CD4-positive, alpha-beta T cell treated with Interleukin-17A for 1 hour (primary cell): ENCODE measurements around the gene TSHZ2.
"Not testable (repeated sequence)": the region's sequence is repeated elsewhere in the genome, so short reads cannot be mapped to it uniquely, and the experiment has no call there.

Source experiments
- DNase-seq: peaks from one replicate; pipeline ENCODE4 v3.0.0-alpha.2; 2020

Gene TSHZ2

DNA sequence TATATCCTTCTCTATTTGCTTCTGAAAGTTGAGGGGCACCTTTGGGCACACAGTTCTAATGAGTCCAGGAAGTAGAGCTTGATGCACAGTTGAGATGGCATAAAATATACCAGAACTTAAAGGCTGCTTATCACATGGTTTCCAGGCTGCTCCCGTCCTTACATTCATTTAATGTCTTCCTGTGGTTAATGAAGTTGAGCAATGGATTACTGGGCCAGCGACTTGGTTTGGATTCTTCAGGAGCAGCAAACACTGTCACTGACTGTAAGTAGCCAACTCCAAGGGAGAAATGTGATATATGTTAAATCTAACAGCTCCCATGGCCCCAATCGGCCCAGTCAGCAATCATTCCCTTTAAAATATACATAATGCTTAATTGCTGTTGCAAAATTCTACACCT lies 9.0 kb upstream of the TSHZ2 start:
- no peak for DNase-seq

DNA sequence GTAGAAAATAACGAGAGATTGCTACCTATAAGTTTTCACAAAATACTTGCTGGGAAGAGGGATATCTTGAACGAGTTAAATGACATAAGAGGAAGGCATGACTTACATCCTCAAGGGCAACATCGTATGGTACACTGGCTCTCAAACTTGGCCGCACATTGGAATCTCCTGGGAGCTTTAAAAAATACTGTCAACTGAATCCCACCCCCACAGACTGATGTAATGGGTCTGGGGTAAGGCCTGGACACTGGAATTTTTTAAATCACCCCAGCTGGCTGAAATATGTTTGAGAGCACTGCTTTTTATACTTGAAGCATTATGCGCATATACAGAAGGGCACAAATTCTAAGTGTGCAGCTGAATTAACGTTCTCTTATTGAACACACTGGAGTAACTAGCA lies 8.0 kb upstream of the TSHZ2 start:
- DNase-seq, result no peak

DNA sequence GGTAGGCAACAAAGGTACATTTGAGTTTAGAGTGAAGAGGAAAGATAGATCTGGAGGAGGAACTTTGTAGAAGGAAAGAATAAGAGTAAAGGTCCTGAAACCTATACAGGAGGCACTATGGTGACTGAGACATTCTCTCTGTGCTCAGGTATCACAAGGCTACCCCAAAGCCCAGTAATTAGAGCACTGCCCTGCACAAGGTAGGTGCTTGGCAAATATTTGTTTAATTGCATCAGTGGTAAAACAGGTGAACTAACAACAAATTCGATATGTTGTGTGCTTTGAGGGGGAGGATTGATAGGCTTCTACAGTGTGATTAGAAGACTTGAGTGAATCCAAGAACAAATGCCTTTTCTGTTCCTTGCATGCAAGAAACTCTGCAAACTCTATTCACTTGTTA lies 6.8 kb upstream of the TSHZ2 start:
- no peak for DNase-seq

DNA sequence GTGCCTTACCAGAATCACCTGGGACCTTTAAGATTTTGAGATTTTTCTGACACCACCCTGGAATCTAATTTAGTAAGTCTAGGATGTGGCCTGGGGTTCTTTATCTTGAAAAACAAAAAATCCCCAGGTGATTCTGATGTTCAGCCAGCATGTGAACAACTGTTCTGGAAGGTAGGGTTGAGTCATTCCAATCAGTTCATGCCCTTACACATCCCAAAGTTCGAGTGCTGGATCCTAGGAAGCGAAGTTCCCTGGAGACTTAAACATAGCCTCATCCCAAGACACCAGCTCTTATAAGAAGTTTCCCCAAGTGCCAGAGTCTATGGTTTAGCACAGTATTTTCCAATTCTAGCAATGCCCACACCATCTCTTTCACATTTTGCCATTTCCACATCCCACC lies 6.3 kb upstream of the TSHZ2 start:
- no peak for DNase-seq

DNA sequence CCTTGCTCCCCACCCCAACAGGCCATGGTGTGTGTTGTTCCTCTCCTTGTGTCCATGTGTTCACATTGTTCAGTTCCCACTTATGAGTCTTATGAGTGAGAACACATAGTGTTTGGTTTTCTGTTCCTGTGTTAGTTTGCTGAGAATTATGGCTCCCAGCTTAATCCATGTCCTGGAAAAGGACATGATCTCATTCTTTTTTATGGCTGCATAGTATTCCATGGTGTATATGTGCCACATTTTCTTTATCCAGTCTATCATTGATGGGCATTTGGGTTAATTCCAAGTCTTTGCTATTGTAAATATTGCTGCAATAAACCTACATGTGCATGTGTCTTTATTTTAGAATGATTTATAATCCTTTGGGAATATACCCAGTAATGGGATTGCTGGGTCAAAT lies 5.6 kb upstream of the TSHZ2 start:
- DNase-seq, result not testable (repeated sequence)

DNA sequence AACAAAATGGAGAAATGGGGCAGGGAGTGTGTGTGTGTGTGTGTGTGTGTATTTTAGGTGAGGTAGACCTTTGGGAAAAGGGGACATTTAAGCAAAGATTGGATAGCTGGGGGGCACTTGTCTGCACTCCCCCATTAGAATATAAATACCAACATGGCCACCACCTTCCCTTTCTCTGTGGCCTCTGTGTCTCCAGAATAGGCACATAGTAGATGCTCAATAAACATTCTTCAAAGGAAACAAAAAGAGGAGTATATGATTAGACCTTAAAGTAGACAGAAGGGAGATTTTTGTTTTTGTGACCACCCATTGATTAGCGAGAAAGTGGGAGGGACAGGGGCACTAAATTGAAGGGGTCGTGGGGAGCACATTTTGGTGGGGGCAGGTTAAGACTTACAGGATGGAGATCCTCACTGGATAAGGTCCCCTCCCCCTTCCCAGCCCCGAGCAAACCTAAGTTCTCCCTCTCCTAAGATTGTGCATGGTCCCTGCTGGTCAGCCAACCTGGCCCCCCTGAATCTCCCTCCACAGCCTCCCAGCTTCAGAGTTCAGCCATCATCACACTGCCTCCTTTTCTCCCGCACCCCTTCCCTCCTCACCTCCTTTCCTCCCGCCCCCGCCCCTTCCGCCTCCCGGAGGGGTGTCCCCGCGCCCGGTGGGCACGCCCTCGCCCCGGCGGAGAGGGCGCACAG lies 514 bp upstream of the TSHZ2 start:
- DNase-seq, result no peak

DNA sequence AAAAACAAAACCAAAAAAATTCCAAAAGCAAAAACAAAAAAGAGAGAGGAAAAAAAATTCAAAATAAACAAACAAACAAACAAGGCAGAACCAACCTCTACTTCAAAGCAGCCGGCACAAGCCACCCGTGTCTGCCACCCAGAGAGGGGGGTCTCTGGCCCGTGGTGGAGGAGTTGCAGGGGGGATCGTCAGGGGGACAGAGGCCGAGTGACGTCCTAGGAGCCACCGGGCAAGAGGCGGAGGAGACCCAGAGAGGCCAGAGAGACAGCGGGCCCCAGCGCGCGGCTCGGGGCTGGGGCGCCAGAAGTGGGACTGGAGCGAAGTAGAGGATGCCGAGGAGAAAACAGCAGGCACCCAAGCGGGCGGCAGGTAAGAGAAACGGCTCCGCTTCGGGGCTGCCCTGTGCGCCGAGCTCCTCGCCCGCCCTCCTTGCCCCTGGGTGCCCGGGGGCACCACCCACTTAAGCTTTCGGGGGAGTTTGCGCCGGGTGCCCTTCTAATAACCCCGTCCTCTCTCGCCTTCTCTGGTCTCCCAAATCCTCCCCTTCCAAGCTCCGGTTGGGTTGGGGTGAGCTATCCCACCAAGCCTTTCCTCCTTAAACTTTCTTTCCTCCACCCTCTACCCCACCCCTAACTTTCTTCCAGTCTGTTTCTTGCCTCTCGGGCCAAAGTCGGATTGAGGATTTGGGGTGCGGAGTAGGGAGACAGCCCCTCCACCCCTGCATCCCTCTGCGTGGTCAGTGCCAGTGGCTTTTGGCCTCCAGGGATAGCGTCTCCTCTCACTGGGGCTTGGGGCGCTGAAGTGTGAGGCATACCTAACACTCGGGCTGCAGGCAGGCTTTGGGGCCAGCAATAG lies 1.0 kb downstream of the TSHZ2 start:
- DNase-seq, result peak; percentile 34

DNA sequence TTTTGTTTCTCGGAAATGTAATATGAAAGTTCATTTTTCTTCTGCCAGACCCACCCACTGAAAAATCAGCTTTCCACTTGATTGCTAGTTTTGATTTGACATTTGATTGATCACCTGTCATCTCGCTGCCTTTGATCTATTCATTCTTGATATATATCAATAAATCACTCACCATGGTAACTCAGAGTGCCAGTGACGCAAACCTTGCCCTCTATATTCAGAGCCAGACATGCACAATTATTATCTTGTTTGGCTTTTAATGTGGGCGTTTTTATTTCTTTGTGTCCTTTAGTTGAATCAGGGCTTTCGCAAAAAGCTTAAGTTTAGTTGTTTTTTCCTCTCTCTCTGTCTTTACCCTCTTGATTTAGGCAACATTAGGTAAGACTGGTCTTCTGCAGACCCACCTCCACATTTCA lies 2.0 kb downstream of the TSHZ2 start:
- peak; percentile 78 for DNase-seq

DNA sequence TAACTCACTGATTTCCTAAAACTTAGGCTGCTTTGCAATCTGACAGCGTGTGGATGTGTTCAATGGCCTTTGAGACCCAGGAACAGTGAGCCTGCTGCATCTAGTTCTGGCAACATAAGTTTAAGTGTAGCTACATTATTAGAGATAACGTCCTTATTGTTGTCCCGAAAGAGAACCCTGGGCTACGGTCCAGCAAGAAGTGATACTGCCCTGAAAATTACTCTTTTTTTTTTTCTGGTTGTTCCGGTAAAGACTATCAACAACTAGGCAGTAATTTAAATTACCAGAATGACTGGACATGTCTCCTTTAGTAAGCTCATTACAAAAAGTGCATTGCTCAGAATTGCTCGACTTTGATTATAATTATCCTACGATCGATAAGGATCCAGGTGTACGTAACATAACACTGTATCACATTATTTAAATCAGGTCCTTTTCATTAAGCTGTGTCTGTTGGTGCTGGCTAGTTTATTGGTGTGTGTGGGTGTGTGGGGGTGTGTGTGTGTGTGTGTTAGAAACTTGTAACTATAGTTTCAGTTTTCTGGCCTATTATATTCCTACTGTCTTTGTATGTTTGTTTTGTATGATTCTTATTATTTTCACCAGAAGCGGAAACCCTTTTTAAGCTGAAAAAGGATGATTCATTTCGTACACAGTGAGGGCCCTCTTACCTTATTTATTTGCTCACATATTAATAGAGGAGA lies 3.0 kb downstream of the TSHZ2 start:
- DNase-seq, result peak; percentile 58

DNA sequence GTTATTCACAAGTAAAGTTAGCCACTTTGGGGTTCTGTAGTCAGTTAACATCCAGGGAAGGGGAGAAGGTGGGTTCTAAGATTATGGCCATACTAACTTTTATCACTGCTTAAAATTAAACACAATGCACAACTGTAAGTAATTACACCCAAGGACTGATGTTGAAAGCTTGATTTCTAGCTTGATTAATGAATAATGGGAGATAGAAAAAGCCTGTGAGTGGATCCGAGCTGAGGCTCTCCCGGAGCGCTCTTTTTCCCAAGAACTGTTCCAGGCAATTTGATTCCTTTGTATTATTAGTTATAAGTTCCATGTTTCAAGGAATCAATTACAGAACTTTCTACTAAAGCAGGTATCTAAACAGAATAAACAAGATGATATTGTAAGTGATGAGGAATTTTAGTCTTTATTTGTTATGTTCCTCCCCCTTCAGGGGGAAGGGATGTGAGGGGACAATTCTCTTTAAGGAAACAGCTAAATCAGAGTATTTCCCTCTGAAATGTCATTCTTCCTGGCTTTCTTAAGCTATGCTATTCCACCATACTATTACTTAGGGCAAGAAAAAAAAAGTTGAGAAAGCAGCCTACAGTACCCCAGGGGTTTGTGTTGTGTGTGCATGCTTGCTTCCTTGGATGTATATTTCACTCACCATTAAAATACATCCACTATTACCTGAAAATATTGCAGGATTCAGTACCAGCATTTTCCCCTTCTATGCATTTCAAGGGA lies 3.8 kb downstream of the TSHZ2 start:
- no peak for DNase-seq

DNA sequence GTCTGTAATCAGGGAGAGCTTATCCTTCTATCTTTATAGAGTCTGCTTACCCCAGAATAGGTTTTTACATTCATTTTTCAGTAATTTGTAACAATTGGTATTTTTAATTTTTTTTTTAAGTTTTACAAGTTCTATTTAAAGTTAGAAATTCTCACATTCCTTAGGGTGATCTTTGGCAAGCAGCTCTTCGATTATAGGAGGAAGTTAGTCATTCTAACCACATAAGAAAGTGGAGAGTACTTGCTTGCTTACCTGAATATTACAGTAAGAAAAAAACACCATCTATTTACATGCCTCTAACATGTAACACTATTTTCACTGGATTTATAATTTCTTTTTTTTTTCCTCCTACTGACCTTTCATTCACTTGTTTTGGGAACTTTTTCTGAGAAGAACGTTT lies 6.7 kb downstream of the TSHZ2 start:
- DNase-seq, result no peak

DNA sequence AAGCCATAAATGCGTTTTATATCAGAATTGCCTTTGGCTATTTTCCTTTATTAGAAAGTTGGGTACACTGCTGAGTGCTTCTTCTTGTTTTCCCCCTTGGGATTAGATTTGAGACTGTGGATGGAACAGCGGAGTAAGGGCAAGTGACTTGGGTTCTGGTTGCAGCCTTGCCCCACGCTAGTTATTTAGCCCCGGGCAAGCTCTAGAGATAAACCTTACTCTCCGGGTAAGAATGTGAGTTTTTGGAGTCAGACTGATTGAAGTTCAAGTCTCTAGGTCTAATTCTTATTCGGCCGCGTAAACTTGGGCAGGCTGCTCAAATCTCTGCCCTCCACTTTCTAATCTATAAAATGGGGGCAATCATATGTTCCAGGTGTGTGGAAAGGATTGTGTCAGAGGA lies 8.9 kb downstream of the TSHZ2 start:
- no peak for DNase-seq

DNA sequence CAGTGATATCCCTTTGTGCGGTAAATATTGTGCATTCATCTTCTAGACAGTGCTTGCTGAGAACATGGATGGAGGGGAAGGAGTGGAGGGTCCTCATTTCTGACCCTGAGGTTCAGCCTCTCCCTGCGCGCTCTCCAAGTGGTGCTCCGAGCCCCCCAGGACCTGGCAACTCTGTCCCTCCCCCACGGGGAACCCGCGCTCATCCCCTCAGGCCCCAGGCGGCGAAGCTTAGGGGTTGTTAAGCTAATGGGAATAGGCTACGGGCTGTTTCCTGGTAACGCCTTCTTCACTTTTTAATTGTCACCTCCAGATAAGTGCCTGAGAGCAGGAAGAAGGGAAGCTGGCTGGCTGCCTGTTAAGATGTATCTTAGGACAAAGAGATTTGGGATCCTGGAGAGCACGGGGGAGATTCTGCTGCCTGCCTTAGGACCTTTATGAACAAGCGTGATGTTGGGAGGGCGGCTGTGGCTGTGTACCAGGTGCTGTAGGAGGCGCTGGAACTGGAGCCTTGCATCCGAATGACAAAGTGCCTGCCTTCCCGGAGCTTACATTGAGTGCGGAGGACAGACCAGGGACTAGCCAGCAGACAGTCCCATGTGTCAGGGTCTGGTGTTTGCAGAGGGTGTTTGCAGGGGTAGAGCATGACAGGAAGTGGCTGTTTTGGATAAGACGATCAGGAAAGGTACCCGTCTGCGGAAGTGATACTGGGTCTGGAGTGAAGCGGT lies 11.7 kb downstream of the TSHZ2 start:
- no peak for DNase-seq

DNA sequence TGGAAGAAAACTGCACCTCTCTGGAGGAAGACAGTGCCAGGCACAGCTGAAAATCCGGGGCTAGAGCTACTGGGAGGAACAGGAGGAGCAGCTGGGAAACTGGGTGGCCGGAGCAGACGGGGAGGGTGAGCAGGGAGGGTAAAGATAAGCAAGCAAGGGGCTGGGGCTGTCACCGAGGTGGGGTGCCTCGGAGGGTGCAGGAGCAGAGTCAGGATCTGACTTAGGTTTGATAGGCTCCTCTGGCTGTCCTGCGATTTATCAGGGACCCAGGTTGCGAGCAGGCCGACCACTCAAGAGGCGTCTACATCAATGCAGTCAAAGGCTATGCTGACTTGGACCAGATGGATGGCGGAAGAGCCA lies 12.3 kb downstream of the TSHZ2 start:
- DNase-seq, result no peak

DNA sequence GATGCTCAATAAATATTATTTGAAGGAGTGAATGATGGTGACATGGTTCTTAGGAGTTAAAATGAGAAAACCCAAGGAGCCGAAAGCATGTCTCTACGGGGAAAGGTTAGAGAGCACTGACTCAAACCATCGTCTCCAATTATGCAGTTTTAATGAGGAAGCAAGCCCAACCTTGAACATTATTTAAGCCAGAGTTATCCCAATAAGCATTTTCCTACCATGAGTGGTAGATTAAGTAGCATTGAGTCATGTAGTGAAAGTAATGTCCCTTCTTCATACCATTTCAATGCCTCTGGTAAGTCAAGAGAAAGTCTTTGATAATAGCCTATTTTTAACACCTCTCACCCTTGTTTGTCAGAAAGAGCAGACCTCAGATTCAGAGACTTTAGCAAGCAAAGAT lies 13.5 kb downstream of the TSHZ2 start:
- DNase-seq, result no peak

DNA sequence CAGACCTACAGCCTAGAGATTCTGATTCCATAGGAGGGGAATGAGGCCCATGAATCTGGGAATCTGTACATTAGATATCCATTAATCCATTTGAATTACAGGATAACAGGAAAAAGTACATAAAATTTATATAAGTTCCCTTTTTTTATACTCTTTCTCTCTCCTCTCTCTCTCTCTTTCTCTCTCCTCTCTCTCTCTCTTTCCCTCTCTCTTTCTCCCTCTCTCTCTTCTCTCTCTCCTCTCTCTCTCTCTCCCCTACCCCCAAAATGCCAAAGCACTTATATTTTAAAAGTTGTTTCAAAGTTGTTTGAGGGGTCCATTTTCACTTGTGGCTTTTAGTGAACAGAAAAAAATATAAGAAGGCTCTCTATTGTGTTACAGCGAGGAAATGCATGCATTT lies 15.1 kb downstream of the TSHZ2 start:
- DNase-seq, result no peak

DNA sequence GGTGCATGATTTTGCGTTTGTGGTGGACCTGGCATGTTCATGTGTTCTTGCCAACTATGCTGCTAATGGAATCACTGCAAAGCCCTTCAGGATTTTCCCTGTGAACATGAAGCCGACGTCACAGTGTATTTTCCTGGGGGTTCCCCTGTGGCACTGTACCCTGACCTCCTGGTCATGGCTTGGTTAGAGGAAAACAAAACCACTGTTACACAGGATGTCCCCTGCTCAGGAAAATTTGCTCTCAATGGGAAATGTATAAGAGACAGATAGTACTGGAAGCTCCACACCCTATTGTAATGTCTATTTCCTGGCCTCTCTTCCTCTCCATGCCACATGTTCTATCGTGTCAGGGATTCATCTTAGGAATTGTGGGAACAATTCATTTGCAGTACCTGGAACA lies 19.7 kb downstream of the TSHZ2 start:
- no peak for DNase-seq

DNA sequence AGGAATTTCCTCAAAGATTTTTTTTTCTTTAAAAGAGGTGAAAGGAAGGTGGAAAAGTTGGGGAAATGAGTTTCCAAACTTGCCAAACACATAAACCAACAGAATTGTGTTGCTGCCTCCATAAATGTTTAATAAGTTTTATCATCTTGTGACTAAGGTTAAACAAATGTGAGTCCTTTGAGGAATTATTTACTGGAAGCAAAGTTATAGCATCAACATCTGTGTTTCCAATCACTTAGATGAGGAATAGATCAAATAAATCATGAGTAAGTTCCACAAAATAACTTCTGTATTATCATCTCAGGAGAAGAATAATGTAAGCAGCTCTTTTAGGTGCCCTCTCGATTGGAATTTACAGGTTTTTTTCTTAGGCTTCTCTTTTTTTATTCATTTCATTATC lies 20.5 kb downstream of the TSHZ2 start:
- no peak for DNase-seq

DNA sequence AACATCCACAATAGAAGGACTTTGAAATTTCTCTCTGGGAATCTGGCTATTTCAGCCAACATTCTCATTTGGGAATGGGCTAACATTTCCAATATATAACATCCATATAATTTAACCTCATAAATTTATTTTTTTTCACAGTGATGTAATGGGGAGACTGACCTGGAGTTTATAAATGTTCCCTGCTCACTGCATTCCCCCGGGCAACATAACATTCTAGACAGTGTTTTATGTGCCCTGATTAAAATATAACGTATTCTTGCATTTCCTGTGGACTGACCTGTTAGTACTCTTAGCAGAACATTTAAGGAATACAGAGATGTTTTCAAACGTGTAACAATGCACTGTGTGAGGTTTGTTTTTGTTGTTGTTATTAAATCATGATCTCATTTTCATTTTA lies 20.9 kb downstream of the TSHZ2 start:
- no peak for DNase-seq

DNA sequence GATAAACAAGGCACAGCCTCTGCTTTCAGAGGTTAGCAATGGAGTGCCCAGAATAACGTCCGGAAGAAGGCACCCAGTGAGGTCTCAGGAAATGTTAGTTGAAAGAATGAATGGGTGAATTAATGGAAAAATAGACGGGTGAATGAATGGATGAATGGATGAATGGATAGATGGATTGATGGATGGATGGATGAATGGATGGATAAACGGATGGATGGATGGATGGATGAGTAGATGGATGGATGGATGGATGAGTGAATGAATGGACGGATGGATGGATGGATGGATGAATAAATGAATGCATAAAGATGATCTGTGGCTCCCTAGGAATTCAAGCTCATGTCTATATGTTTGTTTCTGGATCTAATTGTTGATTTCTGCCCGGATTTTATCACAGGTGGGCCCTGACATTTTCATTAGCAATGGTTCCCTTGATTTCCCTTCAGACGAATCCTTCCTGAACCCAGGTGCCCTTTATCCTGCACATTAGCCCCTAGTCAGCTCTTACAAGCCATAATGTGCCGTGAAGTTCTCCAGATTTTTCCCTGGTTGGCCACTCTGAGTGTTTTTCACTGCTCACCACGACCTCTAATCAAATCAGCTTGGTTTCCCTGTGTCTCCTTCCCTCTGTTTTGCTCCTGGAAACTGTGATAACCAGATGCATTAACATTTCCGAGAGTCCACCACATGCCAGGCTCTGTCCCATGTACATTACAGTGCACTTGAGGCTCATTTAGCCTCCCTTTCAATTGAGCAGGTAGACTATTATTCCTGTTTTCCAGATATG lies 22.2 kb downstream of the TSHZ2 start:
- DNase-seq, result no peak

DNA sequence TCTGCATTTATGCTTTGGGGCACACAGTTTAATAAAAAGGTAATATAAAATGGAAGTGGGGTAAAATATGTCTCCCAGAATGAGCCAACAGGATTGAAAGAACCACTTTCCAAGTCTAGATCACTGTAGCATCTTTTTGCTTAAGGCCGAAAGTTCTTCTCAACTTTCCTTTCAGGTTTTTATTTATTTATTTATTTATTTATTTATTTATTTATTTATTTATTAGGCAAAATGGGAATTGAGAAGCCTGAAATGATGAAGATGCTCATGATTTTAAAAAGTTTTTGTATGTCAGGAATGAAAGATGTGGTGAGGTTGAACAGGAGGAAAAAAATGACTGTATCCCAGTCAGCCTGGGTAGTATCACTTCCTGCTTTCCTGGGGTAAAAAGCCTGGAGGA lies 24.0 kb downstream of the TSHZ2 start:
- no peak for DNase-seq

DNA sequence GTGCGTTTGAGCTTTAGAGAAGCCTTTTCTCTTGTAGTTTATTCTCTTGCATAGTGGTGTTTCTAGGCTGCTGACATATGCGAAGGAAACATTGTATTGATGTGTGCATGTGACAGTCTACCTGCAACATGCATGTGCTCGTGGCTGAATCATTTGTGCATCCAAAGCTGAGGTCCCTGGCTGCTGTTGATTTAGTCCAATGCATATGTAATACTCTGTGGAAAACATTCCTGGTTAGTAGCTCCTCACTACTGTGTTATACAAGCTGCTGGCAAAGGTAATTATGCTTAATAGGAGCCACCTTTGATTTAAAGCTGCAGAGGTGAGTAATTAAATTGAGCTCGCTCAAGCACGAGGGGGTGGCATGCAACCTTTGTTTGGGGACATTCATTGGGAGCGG lies 24.5 kb downstream of the TSHZ2 start:
- DNase-seq, result no peak
